ENCODE data around the gene CHST11.

The CHST11 gene

DNA sequence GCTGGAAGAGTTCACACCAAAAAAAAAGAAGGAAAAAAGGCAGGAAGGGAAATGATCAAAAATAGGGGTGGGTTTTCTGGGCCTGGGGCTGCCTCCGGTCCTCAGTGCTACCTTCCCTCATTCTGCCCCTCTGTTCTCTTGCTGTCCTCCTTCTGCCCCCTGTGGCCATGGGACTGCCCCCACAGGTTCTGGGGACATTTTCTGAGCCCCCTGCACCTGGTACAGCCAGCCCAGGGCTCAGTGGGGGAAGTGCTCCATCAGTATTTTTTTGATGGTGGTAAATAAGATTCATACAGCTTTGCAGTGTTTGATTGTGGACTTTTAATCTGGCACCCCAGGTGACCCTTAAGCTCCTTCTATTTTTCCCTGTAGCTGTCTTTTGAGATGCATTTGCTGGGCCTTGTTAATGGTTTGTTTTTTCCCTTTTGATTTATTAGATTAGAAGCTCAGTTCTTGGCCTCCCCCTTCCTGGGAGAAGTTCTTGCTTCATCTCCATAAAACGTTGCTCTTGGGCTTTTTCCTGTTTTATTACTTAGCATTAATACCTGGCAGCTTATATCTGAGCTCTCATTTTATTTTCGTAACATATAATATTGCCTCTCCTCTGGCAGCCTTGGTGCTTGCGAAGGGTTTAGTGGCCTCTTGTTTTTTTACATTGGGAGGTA, 43.1 kb downstream of the CHST11 start:
- peak overlapping the region; percentile 68 for H3K27ac Mint-ChIP-seq
- H3K4me1 Mint-ChIP-seq: peaks cover 84% of the 10 kb centered on the region
- peak overlapping the region; percentile 41 for H3K4me3 Mint-ChIP-seq
- H3K27me3 Mint-ChIP-seq (ENCODE audit: low read depth, poor library complexity): no peaks in the 10 kb centered on the region
- TF ChIP-seq, protein P1, sequence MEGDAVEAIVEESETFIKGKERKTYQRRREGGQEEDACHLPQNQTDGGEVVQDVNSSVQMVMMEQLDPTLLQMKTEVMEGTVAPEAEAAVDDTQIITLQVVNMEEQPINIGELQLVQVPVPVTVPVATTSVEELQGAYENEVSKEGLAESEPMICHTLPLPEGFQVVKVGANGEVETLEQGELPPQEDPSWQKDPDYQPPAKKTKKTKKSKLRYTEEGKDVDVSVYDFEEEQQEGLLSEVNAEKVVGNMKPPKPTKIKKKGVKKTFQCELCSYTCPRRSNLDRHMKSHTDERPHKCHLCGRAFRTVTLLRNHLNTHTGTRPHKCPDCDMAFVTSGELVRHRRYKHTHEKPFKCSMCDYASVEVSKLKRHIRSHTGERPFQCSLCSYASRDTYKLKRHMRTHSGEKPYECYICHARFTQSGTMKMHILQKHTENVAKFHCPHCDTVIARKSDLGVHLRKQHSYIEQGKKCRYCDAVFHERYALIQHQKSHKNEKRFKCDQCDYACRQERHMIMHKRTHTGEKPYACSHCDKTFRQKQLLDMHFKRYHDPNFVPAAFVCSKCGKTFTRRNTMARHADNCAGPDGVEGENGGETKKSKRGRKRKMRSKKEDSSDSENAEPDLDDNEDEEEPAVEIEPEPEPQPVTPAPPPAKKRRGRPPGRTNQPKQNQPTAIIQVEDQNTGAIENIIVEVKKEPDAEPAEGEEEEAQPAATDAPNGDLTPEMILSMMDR (IDR thresholded peaks at IDR 0.05): no peak
- no peaks in the 10 kb centered on the region for H3K36me3 Mint-ChIP-seq (ENCODE audit: low read depth)
- DNase-seq: no peak
- H3K9me3 Mint-ChIP-seq: no peaks in the 10 kb centered on the region

DNA sequence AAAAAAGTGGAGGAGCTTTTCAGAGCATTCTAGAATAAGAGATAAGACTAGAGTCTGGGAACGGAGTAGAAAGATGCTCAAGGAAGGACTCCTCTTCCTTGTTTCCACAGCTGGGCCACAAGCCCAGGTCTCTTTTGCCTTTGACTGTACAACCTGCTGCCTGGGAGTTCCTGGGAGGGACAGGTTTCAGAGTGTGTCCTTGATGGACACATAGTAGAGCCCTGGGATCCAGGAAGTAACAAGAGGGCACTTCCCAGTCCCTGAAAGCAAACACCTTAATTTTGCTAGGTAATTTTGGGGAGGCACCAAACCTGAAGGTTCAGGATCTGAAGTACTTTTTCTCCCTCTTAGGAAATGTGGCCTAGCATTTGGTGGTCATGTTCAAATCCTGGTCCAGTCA, 44.4 kb downstream of the CHST11 start:
- H3K9me3 Mint-ChIP-seq: no peaks in the 10 kb centered on the region
- H3K4me3 Mint-ChIP-seq: no peak overlapping the region
- H3K4me1 Mint-ChIP-seq: peaks cover 86% of the 10 kb centered on the region
- H3K27me3 Mint-ChIP-seq (ENCODE audit: low read depth, poor library complexity): no peaks in the 10 kb centered on the region
- no peak for DNase-seq
- TF ChIP-seq, protein P1 (IDR thresholded peaks at IDR 0.05): no peak
- H3K36me3 Mint-ChIP-seq (ENCODE audit: low read depth): no peaks in the 10 kb centered on the region
- H3K27ac Mint-ChIP-seq: no peak overlapping the region

DNA sequence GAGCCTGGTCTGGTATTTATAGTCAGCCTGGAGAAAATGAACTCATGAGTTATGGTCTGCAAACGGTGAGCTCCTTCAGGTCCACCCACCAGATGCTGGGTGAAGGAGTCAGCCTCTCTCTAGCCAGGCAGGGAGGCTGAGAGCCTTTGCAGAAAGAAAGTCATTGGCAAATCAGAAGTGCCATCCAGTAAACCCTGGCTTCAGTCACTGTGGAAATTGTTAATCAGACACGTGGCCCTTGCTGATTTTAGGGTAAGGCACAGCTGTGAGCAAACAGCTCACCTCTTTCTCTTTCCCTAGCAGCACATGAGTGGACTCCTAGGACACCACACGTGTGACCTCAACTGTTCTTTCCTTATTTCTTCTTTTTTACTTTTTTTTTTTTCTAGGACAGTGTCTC, 44.9 kb downstream of the CHST11 start:
- TF ChIP-seq, protein P1 (IDR thresholded peaks at IDR 0.05): no peak
- Mint-ChIP-seq H3K27ac (no peak overlapping the region), H3K9me3 (peaks cover 2% of the 10 kb centered on the region), H3K36me3 (ENCODE audit: low read depth) (peaks cover 3% of the 10 kb centered on the region), H3K27me3 (ENCODE audit: low read depth, poor library complexity) (no peaks in the 10 kb centered on the region), H3K4me3 (no peak overlapping the region), H3K4me1 (peaks cover 89% of the 10 kb centered on the region)
- no peak for DNase-seq

DNA sequence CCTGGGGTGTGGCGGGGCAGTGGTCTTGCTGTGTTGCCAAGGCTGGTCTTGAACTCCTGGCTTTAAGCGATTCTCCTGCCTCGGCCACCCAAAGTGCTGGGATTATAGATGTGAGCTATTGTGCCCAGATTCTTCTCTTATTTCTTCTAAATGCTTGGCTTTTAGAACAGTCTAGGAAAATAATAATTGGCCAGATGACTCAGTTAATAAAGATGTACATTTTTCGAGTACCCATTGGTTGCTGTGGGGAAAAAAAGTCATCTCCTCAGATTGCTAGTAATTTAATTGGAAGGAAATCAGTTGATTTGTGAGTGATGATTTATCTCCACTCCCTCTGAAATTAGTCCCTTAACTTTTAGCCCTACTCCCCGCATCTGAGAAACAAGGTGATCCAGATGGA, 45.5 kb downstream of the CHST11 start:
- TF ChIP-seq, protein P1 (IDR thresholded peaks at IDR 0.05): no peak
- Mint-ChIP-seq H3K4me1 (peaks cover 86% of the 10 kb centered on the region), H3K9me3 (peaks cover 6% of the 10 kb centered on the region)

DNA sequence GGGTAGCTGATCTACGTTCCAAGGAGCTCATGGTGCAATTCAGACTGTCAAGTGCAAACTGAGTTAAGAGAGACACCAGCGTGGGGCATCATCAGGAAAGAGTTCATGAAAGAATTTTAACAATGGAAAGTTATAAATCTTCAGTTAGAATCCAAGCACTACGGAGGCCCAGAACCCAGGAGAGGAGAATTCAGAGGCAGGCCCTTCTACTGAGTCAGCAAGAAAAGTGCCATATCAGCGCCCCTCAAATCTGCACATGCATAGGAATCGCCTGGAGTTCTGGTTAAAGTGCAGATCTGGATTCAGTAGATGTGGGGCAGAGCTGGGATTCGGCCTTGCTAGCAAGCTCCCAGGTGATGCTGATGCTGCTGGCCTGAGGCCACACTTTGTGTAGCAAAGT, 45.9 kb downstream of the CHST11 start:
- Mint-ChIP-seq H3K9me3 (peaks cover 9% of the 10 kb centered on the region), H3K4me1 (peaks cover 82% of the 10 kb centered on the region), H3K36me3 (ENCODE audit: low read depth) (peaks cover 10% of the 10 kb centered on the region), H3K27me3 (ENCODE audit: low read depth, poor library complexity) (peaks cover 3% of the 10 kb centered on the region), H3K27ac (peak overlapping the region; percentile 9), H3K4me3 (no peak overlapping the region)
- TF ChIP-seq, protein P1 (IDR thresholded peaks at IDR 0.05): no peak
- no peak for DNase-seq

More for the DNA sequence above, 45.5 kb downstream of the CHST11 start:
- H3K27me3 Mint-ChIP-seq (ENCODE audit: low read depth, poor library complexity): no peaks in the 10 kb centered on the region
- DNase-seq: no peak
- peaks cover 7% of the 10 kb centered on the region for H3K36me3 Mint-ChIP-seq (ENCODE audit: low read depth)
- peak overlapping the region; percentile 9 for H3K27ac Mint-ChIP-seq
- H3K4me3 Mint-ChIP-seq: no peak overlapping the region

DNA sequence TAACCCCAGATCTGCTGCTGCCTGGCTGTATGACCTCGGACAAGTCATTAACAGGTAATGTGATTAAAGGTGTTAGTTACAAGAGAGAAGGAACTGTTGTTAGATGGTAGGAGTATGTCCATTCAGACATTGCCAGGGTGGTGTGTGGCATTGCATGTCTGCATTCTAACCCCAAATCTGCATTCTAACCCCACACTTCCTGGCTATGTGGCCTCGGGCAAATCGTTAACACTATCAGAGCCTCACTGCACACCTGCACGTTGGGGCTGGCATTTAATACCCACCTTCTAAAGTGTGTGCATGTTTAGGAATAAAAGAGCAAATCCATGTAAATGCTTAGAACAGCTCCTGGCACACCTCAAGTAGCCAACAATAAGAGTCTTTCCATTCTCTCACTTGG, 46.4 kb downstream of the CHST11 start:
- TF ChIP-seq, protein P1 (IDR thresholded peaks at IDR 0.05): no peak
- H3K36me3 Mint-ChIP-seq (ENCODE audit: low read depth): peaks cover 15% of the 10 kb centered on the region
- no peak overlapping the region for H3K4me3 Mint-ChIP-seq
- DNase-seq: no peak
- H3K27me3 Mint-ChIP-seq (ENCODE audit: low read depth, poor library complexity): peaks cover 6% of the 10 kb centered on the region
- peaks cover 14% of the 10 kb centered on the region for H3K9me3 Mint-ChIP-seq
- H3K27ac Mint-ChIP-seq: no peak overlapping the region
- H3K4me1 Mint-ChIP-seq: peaks cover 78% of the 10 kb centered on the region

Data from nephron progenitor cell (in vitro differentiated cells).